ENCODE data around the gene EIF4B. TPM values are rescaled to one million over a fixed set of nuclear protein-coding genes. Genes with fewer than 3 reads are reported as not detected.

The EIF4B gene
- total and polyA plus RNA-seq, 9 of the 15 experiments (the other 6 are each of a cell fraction or from before 2014, with no cell fraction given): 138 to 669 (median 552) TPM

DNA sequence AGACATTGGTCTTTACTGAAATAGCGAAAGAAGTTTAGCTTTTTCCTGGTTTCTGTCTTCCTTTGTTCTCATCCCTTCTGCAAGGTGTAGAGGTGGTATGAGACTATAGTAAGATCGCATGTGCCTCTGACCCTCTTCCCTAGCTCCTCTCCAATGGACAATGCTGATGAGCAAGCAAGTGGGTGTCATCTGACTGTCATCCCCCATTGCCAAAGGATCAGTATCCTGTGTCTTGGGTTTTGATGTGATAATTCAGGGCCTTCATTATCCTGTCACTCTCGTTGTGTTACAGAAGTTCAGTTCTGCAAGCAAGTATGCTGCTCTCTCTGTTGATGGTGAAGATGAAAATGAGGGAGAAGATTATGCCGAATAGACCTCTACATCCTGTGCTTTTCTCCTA, 33.6 kb downstream of the EIF4B start:
- no peak overlapping the region for H2AFZ ChIP-seq (ENCODE audit: low read depth, low read length)
- no peak for ATAC-seq
- CTCF ChIA-PET (ENCODE audit: low intra/inter-chr PET ratio): interaction anchor here (0.5 to 1.9 kb wide), 2 partner anchors 60 to 287 kb away, joined by 3 to 5 read pairs; no protein-coding TSS in a partner anchor
- H3K4me2 ChIP-seq (ENCODE audit: insufficient read depth, low read length): no peak overlapping the region
- H3K9me3 ChIP-seq (replicated peaks; ENCODE audit: control insufficient read depth, insufficient read depth, low read depth, low read length): no peaks in the 10 kb centered on the region
- peak; percentile 53 for TF ChIP-seq POLR2A (conservative IDR thresholded peaks at IDR 0.05)
- no peak for TF ChIP-seq GABPB1 (CRISPR knock-in tag; IDR thresholded peaks at IDR 0.05)
- TF ChIP-seq POLR3A (IDR thresholded peaks at IDR 0.05; ENCODE audit: borderline replicate concordance, extremely low read depth, insufficient read depth, insufficient read length): no peak
- no peak for TF ChIP-seq TRIM28 (IDR thresholded peaks at IDR 0.05)
- TF ChIP-seq ZNF274 (IDR thresholded peaks at IDR 0.05; ENCODE audit: borderline replicate concordance, low read depth, low read length): no peak
- TF ChIP-seq, protein P1, sequence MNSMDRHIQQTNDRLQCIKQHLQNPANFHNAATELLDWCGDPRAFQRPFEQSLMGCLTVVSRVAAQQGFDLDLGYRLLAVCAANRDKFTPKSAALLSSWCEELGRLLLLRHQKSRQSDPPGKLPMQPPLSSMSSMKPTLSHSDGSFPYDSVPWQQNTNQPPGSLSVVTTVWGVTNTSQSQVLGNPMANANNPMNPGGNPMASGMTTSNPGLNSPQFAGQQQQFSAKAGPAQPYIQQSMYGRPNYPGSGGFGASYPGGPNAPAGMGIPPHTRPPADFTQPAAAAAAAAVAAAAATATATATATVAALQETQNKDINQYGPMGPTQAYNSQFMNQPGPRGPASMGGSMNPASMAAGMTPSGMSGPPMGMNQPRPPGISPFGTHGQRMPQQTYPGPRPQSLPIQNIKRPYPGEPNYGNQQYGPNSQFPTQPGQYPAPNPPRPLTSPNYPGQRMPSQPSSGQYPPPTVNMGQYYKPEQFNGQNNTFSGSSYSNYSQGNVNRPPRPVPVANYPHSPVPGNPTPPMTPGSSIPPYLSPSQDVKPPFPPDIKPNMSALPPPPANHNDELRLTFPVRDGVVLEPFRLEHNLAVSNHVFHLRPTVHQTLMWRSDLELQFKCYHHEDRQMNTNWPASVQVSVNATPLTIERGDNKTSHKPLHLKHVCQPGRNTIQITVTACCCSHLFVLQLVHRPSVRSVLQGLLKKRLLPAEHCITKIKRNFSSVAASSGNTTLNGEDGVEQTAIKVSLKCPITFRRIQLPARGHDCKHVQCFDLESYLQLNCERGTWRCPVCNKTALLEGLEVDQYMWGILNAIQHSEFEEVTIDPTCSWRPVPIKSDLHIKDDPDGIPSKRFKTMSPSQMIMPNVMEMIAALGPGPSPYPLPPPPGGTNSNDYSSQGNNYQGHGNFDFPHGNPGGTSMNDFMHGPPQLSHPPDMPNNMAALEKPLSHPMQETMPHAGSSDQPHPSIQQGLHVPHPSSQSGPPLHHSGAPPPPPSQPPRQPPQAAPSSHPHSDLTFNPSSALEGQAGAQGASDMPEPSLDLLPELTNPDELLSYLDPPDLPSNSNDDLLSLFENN (IDR thresholded peaks at IDR 0.05; ENCODE audit: low read depth in 2 of 2, low read length in 2 of 2): no peak
- TF ChIP-seq SUPT5H (IDR thresholded peaks at IDR 0.05): peak; percentile 34; the same call in 1 of the 2 replicates
- no peak for TF ChIP-seq CHD2 (IDR thresholded peaks at IDR 0.05; ENCODE audit: low read depth, low read length)
- TF ChIP-seq MTA1 (IDR thresholded peaks at IDR 0.05; ENCODE audit: borderline replicate concordance): no peak
- TF ChIP-seq ILK (tag; IDR thresholded peaks at IDR 0.05; ENCODE audit: borderline replicate concordance, low read depth): no peak
- no peak for TF ChIP-seq RB1 (IDR thresholded peaks at IDR 0.05; ENCODE audit: low read depth)
- TF ChIP-seq ELF1 (tag; IDR thresholded peaks at IDR 0.05): no peak
- TF ChIP-seq, protein P2, sequence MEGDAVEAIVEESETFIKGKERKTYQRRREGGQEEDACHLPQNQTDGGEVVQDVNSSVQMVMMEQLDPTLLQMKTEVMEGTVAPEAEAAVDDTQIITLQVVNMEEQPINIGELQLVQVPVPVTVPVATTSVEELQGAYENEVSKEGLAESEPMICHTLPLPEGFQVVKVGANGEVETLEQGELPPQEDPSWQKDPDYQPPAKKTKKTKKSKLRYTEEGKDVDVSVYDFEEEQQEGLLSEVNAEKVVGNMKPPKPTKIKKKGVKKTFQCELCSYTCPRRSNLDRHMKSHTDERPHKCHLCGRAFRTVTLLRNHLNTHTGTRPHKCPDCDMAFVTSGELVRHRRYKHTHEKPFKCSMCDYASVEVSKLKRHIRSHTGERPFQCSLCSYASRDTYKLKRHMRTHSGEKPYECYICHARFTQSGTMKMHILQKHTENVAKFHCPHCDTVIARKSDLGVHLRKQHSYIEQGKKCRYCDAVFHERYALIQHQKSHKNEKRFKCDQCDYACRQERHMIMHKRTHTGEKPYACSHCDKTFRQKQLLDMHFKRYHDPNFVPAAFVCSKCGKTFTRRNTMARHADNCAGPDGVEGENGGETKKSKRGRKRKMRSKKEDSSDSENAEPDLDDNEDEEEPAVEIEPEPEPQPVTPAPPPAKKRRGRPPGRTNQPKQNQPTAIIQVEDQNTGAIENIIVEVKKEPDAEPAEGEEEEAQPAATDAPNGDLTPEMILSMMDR (IDR thresholded peaks at IDR 0.05 in 2 of 3, conservative IDR thresholded peaks at IDR 0.05 in 1 of 3; ENCODE audit: insufficient read depth in 2 of 3, low read depth in 1 of 3, low read length in 3 of 3): no peak
- TF ChIP-seq EHMT2 (IDR thresholded peaks at IDR 0.05): no peak
- no peak for TF ChIP-seq HNRNPLL (IDR thresholded peaks at IDR 0.05; ENCODE audit: low read depth, low read length, poor library complexity, severe bottlenecking)
- H3K4me3 ChIP-seq: no peak overlapping the region
- peaks cover 2 to 6% of the 10 kb centered on the region in 2 experiments; a peak in 2 of 5 replicates for H3K4me1 ChIP-seq (replicated peaks in 1 of 2; ENCODE audit: control insufficient read depth in 2 of 2, insufficient read depth in 2 of 2, low read length in 2 of 2)
- H4K20me1 ChIP-seq (replicated peaks; ENCODE audit: control insufficient read depth, insufficient read depth, low read length): peaks cover 6% of the 10 kb centered on the region
- DNase-seq (ENCODE audit: extremely low read depth in 1 of 4, low spot score in 3 of 4): no peak
- H3K36me3 ChIP-seq (ENCODE audit: control insufficient read depth, insufficient read depth, low read length): peaks cover 64% of the 10 kb centered on the region
- POLR2A ChIA-PET: interaction anchor here (1.3 kb wide), 1 partner anchor 160 kb away, joined by 3 read pairs; no protein-coding TSS in a partner anchor
- BruUV-seq (replicated peaks): no TSS peak
- in situ Hi-C loops (cut with MboI): no loop called here
- no peaks in the 10 kb centered on the region for H3K27me3 ChIP-seq (ENCODE audit: control insufficient read depth in 2 of 2, insufficient read depth in 2 of 2, low read length in 2 of 2)
- intact Hi-C loops (cut with micrococcal nuclease): no loop called here
- H3K79me2 ChIP-seq (ENCODE audit: control insufficient read depth, insufficient read depth, low read length): no peaks in the 10 kb centered on the region
- WGBS (ENCODE audit: insufficient coverage, low coverage, missing lambda C conversion rate): 71% methylated on average over 3 of the region's 4 CpGs
- no peaks in the 10 kb centered on the region for H3K9me1 ChIP-seq (ENCODE audit: control insufficient read depth, insufficient read depth, low read length)
- H3K27ac ChIP-seq (ENCODE audit: extremely low read depth, low read depth, low read length): no peak overlapping the region
- no peak overlapping the region for H3K9ac ChIP-seq (ENCODE audit: insufficient read depth in 1 of 2, low read depth in 2 of 2, low read length in 2 of 2)
- FAIRE-seq: no peak
